Psoas muscle (tissue), 8 donors: ENCODE data around the gene VMP1. TPM values are rescaled to one million over a fixed set of nuclear protein-coding genes. Genes with fewer than 3 reads are reported as not detected.

ENCODE experiments used
- ATAC-seq, 4 donors: fragments of 200-7000 bp; cut with Tn5 transposase; one replicate each; pipeline ENCODE4 v1.9.1; 2020; ENCODE audit warnings: moderate library complexity in 3 of 4, mild to moderate bottlenecking in 2 of 4
- DNase-seq, 2 donors: peaks; one replicate each; pipeline ENCODE4 v3.0.0-alpha.2; 2020
- H3K27ac ChIP-seq: fragments of 200-600 bp; one replicate; pipeline ENCODE4 v1.8.0; 2022
- H3K27me3 ChIP-seq, 3 donors: fragments of 200-600 bp in 1 of 3; one replicate each; pipeline versions ENCODE4 v1.6.1 to v1.8.0; 2013 to 2022; ENCODE audit warnings: low read length in 2 of 3, mild to moderate bottlenecking in 2 of 3, moderate library complexity in 1 of 3; ENCODE audit not compliant: insufficient read depth in 3 of 3
- H3K36me3 ChIP-seq, 2 donors: fragments of 200-600 bp in 1 of 2; one replicate each; pipeline versions ENCODE4 v1.6.1 to v1.8.0; 2013 to 2022; ENCODE audit warnings: low read depth in 1 of 2, mild to moderate bottlenecking in 1 of 2, moderate library complexity in 1 of 2; ENCODE audit not compliant: insufficient read depth in 1 of 2
- H3K4me1 ChIP-seq: fragments of 200-600 bp; one replicate; pipeline ENCODE4 v1.8.0; 2022
- H3K4me3 ChIP-seq: fragments of 200-600 bp; one replicate; pipeline ENCODE4 v1.8.0; 2022; ENCODE audit warnings: mild to moderate bottlenecking
- H3K9me3 ChIP-seq: fragments of 200-600 bp; one replicate; pipeline ENCODE4 v1.8.0; 2022
- WGBS, 3 donors: extraction: QIAGEN DNeasy Blood & Tissue Kit; methylation state at CpG; one replicate each; pipeline versions ENCODE4 v1.1.6 to v1.1.7; 2013; 5-methylcytosine and 5-hydroxymethylcytosine counted together
- intact Hi-C, 2 donors: fragments of 100-400 bp; cut with DNase I; formaldehyde crosslinking; loops; one replicate each; pipeline versions ENCODE4 v1.11.0 to v1.14.2; 2022
- polyA plus RNA-seq, 3 donors: library from polyadenylated mRNA; stranded (reverse); fragments of 200-250 nt; gene quantifications; one replicate each; pipeline ENCODE4 v1.2.3, GENCODE V29; 2013
- total RNA-seq, 4 donors: library from RNA; stranded (reverse); fragmentation: NEBNext Ultra II Directional in 2 of 4; extraction: Animal tissue kit (Norgen Biotek cat#: 25700) in 2 of 4; gene quantifications; one replicate each; pipeline versions ENCODE4 v1.2.1 to v1.2.4, GENCODE V29; 2021 to 2023
- TF ChIP-seq, protein P1 (sequence below): fragments of 200-600 bp; IDR thresholded peaks from one replicate; pipeline ENCODE4 v1.8.0; 2022; ENCODE audit warnings: antibody characterized with exemption
- donor health status: healthy with polysubstance abuse.
- donor health status: DM: no; HTN: no; CAD: no; lungs with moderate emphysema.
- donor health status: Bipolar disorder and iron deficiency.
- donor health status: healthy.
- donor health status: DM: yes; HTN: yes; CAD: no.
- donor health status: DM: no; HTN: no; CAD: no.
- donor health status: DM: no; HTN: no; CAD: no.
- donor health status: DM: yes; HTN: yes; CAD: no.

Gene VMP1
- total and polyA plus RNA-seq, 7 donors, result 31.3 to 115 (median 60.5) TPM

DNA sequence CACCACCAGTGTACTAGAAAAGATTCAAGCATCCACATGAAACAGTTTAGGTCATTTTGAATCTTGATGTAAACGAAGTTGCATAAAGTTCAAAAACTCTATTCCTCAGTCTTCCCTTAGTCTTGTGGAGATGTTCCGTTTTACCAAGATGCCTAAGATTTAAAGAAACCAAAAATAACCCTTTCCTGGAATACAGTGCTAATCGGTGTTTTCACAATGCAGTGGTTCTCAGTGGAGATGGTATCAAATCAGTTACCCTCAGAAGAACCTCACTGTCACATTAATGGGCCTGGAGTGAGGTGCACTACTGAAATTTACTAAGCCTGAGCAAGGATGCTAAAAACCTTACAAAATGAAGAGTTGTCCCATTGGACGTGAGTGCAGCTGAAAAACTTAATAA is 9.3 kb upstream of the VMP1 start:
- ATAC-seq (no peak), DNase-seq (no peak)
- Histone ChIP-seq H3K4me3 (no peak overlapping the region), H3K9me3 (no peaks in the 10 kb centered on the region), H3K27me3 (no peaks in the 10 kb centered on the region), H3K27ac (no peak overlapping the region), H3K4me1 (no peaks in the 10 kb centered on the region), H3K36me3 (peaks cover 15 to 80% of the 10 kb centered on the region in 2 donors)
- WGBS, 3 donors, result 71 to 81% (median 80%) methylated on average over 4 of the region's 4 CpGs
- intact Hi-C loops, result loop anchor here in 1 of 2 donors (10.0 kb wide), 1 partner anchor 53 kb away; no protein-coding TSS in a partner anchor
- TF ChIP-seq, protein P1, sequence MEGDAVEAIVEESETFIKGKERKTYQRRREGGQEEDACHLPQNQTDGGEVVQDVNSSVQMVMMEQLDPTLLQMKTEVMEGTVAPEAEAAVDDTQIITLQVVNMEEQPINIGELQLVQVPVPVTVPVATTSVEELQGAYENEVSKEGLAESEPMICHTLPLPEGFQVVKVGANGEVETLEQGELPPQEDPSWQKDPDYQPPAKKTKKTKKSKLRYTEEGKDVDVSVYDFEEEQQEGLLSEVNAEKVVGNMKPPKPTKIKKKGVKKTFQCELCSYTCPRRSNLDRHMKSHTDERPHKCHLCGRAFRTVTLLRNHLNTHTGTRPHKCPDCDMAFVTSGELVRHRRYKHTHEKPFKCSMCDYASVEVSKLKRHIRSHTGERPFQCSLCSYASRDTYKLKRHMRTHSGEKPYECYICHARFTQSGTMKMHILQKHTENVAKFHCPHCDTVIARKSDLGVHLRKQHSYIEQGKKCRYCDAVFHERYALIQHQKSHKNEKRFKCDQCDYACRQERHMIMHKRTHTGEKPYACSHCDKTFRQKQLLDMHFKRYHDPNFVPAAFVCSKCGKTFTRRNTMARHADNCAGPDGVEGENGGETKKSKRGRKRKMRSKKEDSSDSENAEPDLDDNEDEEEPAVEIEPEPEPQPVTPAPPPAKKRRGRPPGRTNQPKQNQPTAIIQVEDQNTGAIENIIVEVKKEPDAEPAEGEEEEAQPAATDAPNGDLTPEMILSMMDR, result no peak

DNA sequence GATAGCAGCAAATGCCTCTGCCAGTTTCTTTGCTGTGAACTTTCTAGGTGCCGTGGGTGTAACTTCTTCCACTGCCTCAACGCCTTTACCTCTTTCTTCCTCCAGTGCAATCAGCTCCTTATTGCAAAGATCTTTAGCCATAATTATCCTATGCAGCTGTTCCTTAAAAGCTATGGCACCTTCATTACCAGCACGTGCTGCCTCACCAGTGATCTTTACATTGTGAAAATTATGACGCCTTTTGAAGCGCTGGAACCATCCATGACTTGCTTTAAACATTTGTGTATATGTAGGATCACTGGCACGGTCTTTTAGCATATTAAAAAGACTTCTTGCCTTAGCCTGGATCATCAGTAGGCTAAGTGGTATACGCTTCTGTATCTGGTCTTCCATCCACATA is 8.2 kb upstream of the VMP1 start:
- ATAC-seq (no peak), DNase-seq (no peak)
- 94 to 95% (median 95%) methylated on average over 7 of the region's 7 CpGs for WGBS, 3 donors
- H3K4me3 ChIP-seq, result no peak overlapping the region
- no peaks in the 10 kb centered on the region for H3K4me1 ChIP-seq
- H3K27me3 ChIP-seq, result no peaks in the 10 kb centered on the region
- no peak overlapping the region for H3K27ac ChIP-seq
- no peaks in the 10 kb centered on the region for H3K9me3 ChIP-seq
- intact Hi-C loops, result loop anchor here in 1 of 2 donors (10.0 kb wide), 1 partner anchor 54 kb away; no protein-coding TSS in a partner anchor
- peaks cover 13 to 73% of the 10 kb centered on the region in 2 donors for H3K36me3 ChIP-seq
- TF ChIP-seq, protein P1, result no peak

DNA sequence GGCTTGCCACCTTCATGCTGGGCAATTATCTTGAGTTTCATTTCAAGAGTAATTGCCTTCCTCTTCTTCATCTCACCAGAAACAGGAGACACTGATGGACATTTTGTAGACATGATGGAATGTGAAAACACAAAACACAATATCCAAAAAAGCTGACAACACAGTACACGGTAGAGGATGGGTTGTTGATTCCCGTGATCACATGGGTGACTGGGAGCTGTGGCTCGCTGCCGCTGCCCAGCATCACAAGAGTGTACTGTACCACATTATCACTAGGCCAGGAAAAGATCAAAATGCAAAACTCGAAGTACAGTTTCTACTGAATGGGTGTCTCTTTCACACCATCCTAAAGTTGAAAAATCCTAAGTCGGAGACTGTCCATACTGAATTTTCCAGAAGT is 7.7 kb upstream of the VMP1 start:
- no peak for DNase-seq
- TF ChIP-seq, protein P1, result no peak
- Histone ChIP-seq H3K36me3 (peaks cover 11 to 68% of the 10 kb centered on the region in 2 donors), H3K27ac (no peak overlapping the region), H3K9me3 (no peaks in the 10 kb centered on the region), H3K4me3 (no peak overlapping the region), H3K27me3 (no peaks in the 10 kb centered on the region), H3K4me1 (no peaks in the 10 kb centered on the region)
- no peak for ATAC-seq
- intact Hi-C loops, result loop anchor here in 1 of 2 donors (10.0 kb wide), 1 partner anchor 55 kb away; no protein-coding TSS in a partner anchor
- WGBS, 3 donors, result 89 to 91% (median 91%) methylated on average over 6 of the region's 6 CpGs

DNA sequence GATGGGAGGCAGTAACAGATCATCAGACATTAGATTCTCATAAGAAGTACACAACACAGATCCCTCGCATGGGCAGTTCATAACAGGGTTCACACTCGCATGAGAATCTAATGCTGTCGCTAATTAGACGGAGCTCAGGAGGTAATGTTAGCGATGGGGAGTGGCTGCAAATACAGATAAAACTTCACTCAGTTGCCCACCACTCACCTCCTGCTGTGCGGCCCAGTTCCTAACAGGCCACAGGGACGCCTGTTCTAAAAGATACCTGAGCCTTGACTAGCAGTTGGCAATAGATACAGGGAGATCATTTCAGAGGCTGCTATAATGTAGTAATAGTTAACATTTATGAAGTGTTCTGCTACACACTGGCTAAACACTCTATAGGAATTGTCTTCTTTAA is 5.2 kb upstream of the VMP1 start:
- ATAC-seq, result no peak
- H3K4me1 ChIP-seq, result peaks cover 16% of the 10 kb centered on the region
- no peaks in the 10 kb centered on the region for H3K9me3 ChIP-seq
- intact Hi-C loops, result no loop called here
- WGBS, 3 donors, result 95 to 97% (median 97%) methylated on average over 7 of the region's 7 CpGs
- H3K36me3 ChIP-seq, result peaks cover 3 to 43% of the 10 kb centered on the region in 2 donors
- H3K27ac ChIP-seq, result no peak overlapping the region
- no peak overlapping the region for H3K4me3 ChIP-seq
- DNase-seq, result no peak
- H3K27me3 ChIP-seq, result no peaks in the 10 kb centered on the region
- TF ChIP-seq, protein P1, result no peak

DNA sequence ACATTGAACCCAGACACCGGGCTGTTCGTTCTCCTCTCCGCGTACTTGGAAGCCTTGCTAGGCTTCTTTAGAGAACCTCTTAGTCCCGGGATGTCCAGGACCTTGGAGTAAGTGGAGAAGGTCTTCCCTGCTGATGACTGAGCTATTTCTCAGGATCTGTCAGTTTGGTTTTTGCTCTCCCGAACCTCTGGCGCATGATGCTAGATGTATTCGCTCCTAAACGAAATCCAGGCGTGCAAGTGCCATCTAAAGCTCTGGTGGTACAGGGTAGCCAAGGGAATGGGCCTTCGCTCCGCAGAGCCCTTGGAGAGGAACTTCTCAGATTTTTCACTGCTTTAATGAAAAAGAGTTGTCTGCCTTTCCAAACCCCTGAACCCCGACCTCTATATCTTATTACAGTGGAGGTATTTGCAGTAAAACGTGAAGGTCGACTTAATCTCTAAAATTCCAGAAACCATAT is 547 bp downstream of the VMP1 start:
- whole genome bisulfite sequencing, 3 donors, result 0 to 1% (median 0%) methylated on average over 15 of the region's 15 CpGs

More for the DNA sequence above, 547 bp downstream of the VMP1 start:
- H3K4me1 ChIP-seq, result peaks cover 42% of the 10 kb centered on the region
- intact Hi-C loops, result no loop called here
- TF ChIP-seq, protein P1, result no peak
- peak overlapping the region; percentile 96 for H3K27ac ChIP-seq
- H3K36me3 ChIP-seq, result peaks cover 0 to 4% of the 10 kb centered on the region in 2 donors
- DNase-seq, result no peak
- H3K27me3 ChIP-seq, result no peaks in the 10 kb centered on the region
- peak in 2 of 4 donors; percentile 1 for ATAC-seq
- H3K4me3 ChIP-seq, result peak overlapping the region; percentile 77
- H3K9me3 ChIP-seq, result no peaks in the 10 kb centered on the region
